Skeletal muscle tissue (tissue), 4 donors: ENCODE data around the gene CHMP2A. TPM values are rescaled to one million over a fixed set of nuclear protein-coding genes. Genes with fewer than 3 reads are reported as not detected.

Experiments used
- H3K27ac ChIP-seq: one replicate; pipeline ENCODE4 v1.7.0; 2013; ENCODE audit warnings: mild to moderate bottlenecking, low read depth, low read length, inconsistent platforms
- H3K27me3 ChIP-seq, 3 donors: one replicate each; pipeline ENCODE4 v1.7.0; 2013; ENCODE audit warnings: low read length in 3 of 3; ENCODE audit not compliant: control insufficient read depth in 3 of 3, insufficient read depth in 3 of 3
- H3K36me3 ChIP-seq, 3 donors: one replicate each; pipeline ENCODE4 v1.7.0; 2013; ENCODE audit warnings: low read length in 3 of 3; ENCODE audit not compliant: control insufficient read depth in 3 of 3, insufficient read depth in 3 of 3
- H3K4me1 ChIP-seq, 3 donors: one replicate each; pipeline ENCODE4 v1.7.0; 2013; ENCODE audit warnings: low read length in 3 of 3, mild to moderate bottlenecking in 3 of 3; ENCODE audit not compliant: control insufficient read depth in 3 of 3, insufficient read depth in 3 of 3
- H3K4me3 ChIP-seq, 3 donors: one replicate each; pipeline ENCODE4 v1.7.0; 2013; ENCODE audit warnings: low read length in 3 of 3
- H3K9ac ChIP-seq, 3 donors: one replicate each; pipeline ENCODE4 v1.7.0; 2013; ENCODE audit warnings: low read length in 3 of 3, mild to moderate bottlenecking in 3 of 3, moderate library complexity in 2 of 3, low read depth in 1 of 3
- H3K9me3 ChIP-seq, 3 donors: one replicate each; pipeline ENCODE4 v1.7.0; 2013; ENCODE audit warnings: low read length in 3 of 3; ENCODE audit not compliant: control insufficient read depth in 3 of 3
- total RNA-seq: library from RNA; depleted of rRNA; stranded (reverse); fragments of >200 nt; gene quantifications from one replicate; pipeline ENCODE4 v1.2.3, GENCODE V29; 2014
- donor health status: Osteomylitis.

Gene CHMP2A
- total RNA-seq, result 68.9 TPM

DNA sequence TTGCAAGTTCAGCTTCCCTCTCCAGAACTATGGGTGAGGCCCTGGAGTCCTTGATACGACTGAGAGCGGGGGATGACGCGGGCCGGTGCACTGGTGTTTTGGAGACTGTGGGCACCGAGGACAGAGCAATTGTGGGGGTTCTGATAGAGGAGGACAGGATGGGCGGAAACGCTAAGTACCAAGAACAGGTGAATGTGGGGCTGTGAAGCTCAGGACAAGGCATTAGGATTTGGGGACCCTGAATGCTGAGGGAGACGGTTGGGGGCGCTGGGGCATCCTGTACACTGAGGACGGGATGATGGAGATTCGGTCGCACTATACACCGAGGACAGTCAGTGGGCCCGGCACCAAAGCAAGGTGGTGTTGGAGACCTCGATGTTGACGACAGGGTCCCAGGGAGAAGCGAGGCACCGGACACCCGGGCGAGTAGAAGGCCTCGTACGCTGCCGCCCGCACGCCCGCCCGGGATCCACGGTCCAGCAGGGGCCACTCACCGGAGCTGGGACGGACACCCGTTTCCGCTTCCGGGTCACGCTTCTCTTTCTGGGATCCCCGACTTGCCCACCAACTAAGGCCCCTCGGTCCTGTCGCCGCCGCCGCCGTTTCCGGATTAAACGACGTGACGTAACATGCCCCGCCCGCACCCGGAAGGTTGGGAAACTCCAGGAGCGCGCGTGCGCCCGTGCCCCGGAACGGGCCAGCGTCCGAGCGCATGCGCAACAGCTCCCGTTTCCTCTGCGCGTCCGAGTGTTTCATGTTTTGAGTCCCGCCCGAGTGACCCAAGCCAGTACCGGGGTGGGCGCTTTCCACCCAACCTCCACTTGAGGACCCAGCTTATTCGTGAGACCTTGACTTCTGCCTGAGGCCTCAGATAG lies at the start of gene CHMP2A:
TSS of gene CHMP2A (minus strand) at position 612 of the 875 bp plus-strand sequence. CDS start 893 bp downstream, outside the sequence.
- peak within 1 kb of the TSS; percentile 98 to 100 (median 99) for H3K4me3 ChIP-seq
- no peaks in the 10 kb centered on the region for H3K9me3 ChIP-seq
- H3K27ac ChIP-seq, result peak within 1 kb of the TSS; percentile 97
- H3K4me1 ChIP-seq, result peaks cover 39 to 53% (median 44%) of the 10 kb centered on the region in 3 donors
- peak within 1 kb of the TSS; percentile 94 to 99 (median 96) for H3K9ac ChIP-seq
- H3K27me3 ChIP-seq, result no peaks in the 10 kb centered on the region
- peaks cover 42 to 45% (median 42%) of the 10 kb centered on the region in 3 donors for H3K36me3 ChIP-seq

DNA sequence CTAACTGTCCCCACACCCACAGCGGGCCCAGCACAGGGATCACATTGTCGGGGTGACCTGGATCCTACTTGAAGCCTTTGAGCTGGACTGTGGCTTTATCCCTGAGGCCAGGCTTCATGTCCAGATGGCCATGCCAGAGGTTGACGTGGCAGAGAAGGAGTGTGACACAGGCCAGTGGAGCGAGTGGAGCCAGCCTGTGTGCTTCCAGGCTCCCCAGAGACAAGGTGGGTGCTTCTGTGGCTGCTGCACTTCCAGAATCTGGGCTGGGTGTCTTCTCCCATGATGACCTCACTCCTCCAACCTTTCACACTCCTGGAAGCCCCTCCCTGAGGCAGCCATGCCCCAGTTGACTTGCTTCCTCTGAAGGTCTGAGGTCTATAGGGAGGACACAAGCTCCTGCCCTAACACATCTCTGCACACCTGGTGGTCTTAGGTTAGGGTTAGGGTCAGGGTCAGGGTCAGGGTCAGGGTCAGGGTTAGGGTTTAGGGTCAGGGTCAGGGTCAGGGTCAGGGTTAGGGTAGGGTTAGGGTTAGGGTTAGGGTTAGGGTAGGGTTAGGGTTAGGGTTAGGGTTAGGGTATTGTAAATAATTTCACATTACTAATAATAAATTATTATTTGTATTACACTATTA lies 31.3 kb upstream of the CHMP2A start:
- no peak overlapping the region for H3K9ac ChIP-seq

DNA sequence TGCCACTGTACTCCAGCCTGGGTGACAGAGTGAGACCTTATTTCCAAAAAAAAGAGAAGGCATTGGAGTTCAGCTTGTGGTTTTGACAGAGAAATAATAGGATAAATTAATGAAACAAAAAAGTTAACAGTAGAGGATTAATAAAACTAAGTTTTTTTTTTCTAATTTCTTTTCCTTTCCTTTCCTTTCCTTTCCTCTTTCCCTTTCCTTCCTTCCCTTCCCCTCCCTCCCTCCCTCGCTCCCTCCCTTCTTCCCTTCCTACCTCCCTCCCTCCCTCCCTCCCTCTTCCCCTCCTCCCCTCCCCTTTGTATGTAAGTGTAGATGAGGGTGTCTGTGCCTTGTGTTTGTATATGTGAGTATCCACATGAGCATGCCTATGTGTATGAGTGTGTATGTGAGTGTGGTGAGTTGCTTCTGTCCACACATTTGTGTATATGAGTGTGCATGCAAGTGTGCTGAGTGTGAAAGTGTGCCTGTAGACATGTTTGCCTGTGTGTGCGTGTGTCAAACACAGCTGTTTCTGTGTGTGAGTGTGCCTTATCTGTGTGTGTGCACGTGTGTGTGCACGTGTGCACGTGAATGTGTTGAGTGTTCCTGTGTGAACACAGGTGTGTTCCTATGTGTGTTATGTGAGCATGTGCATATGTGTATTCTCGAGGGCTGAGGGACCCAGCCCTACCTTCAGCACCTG lies 30.7 kb upstream of the CHMP2A start:
- Histone ChIP-seq H3K4me1 (peaks cover 3 to 9% (median 9%) of the 10 kb centered on the region in 3 donors), H3K27me3 (no peaks in the 10 kb centered on the region)

More for the DNA sequence above, 31.3 kb upstream of the CHMP2A start:
- Histone ChIP-seq H3K4me3 (no peak overlapping the region), H3K27me3 (no peaks in the 10 kb centered on the region), H3K27ac (no peak overlapping the region), H3K4me1 (peaks cover 3% of the 10 kb centered on the region in 3 donors), H3K36me3 (peaks cover 7 to 19% (median 18%) of the 10 kb centered on the region in 3 donors), H3K9me3 (no peaks in the 10 kb centered on the region)

DNA sequence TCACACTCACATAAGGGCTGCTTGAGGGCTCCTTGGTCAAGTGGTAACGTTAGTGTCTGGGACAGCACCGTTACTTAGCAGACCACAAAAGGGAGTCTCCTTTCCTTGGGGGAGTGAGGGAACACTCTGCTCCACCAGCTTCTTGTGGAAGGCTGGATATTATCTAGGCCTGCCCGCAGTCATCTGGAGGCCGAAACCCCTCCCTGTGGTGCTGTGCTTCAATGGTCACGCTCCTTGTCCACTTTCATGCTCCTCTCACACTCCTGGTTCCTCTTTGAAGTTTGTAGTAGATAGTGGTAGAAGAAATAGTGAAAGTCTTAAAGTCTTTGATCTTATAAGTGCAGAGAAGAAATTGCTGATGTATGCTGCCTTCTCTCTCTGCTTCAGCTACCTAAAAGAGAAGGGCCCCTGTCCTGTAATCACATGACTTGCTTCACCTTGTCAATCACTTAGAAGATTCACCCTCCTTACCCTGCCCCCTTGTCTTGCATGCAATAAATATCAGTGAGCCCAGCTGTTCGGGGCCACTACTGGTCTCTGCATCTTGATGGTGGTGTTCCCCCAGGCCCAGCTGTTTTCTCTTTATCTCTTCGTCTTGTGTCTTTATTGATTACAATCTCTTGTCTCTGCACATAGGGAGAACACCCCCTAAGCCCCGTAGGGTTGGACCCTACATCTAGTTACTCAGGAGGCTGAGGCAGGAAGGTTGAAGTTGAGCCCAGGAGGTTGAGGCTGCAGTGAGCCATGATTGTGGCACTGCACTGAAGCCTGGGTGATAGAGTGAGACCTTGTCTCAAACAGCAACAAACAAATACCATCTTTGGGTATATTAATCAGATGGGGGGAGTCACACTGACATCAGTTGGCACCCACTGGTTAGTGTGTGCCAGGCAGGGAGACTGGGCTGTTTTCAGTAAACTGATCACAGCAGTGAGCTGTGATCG lies 29.9 kb upstream of the CHMP2A start:
- H3K4me1 ChIP-seq, result peaks cover 3 to 9% (median 9%) of the 10 kb centered on the region in 3 donors
- peaks cover 7 to 19% (median 18%) of the 10 kb centered on the region in 3 donors for H3K36me3 ChIP-seq

More for the DNA sequence above, 30.7 kb upstream of the CHMP2A start:
- no peak overlapping the region for H3K9ac ChIP-seq
- no peak overlapping the region for H3K4me3 ChIP-seq
- peaks cover 7 to 19% (median 18%) of the 10 kb centered on the region in 3 donors for H3K36me3 ChIP-seq
- H3K9me3 ChIP-seq, result no peaks in the 10 kb centered on the region
- H3K27ac ChIP-seq, result no peak overlapping the region

DNA sequence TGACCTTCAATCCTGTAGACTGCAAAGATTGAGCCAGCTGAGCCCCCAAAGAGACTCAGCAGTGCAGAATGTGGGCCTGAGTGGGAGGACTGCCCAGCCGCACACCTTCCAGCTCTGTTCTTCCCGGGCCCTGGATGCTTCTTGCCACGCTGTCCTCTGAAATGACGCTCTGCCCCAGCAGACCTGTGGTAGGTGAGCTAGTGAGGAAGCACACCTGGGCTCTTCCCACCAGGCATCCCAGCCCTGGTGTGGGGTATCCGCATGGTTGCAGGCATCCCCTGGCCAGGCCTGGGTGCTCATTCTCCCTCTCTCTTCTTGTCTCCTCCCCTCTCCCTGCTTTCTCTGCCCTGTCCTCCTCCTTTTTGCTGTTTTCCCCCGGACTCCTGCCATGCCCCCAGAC lies 28.1 kb upstream of the CHMP2A start:
- no peak overlapping the region for H3K27ac ChIP-seq
- no peaks in the 10 kb centered on the region for H3K9me3 ChIP-seq
- H3K9ac ChIP-seq, result no peak overlapping the region
- peaks cover 3 to 13% (median 9%) of the 10 kb centered on the region in 3 donors for H3K4me1 ChIP-seq
- H3K36me3 ChIP-seq, result peaks cover 7 to 23% (median 20%) of the 10 kb centered on the region in 3 donors
- no peak overlapping the region for H3K4me3 ChIP-seq
- H3K27me3 ChIP-seq, result no peaks in the 10 kb centered on the region

More for the DNA sequence above, 29.9 kb upstream of the CHMP2A start:
- Histone ChIP-seq H3K9me3 (no peaks in the 10 kb centered on the region), H3K27ac (no peak overlapping the region), H3K27me3 (no peaks in the 10 kb centered on the region), H3K4me3 (no peak overlapping the region), H3K9ac (no peak overlapping the region)

DNA sequence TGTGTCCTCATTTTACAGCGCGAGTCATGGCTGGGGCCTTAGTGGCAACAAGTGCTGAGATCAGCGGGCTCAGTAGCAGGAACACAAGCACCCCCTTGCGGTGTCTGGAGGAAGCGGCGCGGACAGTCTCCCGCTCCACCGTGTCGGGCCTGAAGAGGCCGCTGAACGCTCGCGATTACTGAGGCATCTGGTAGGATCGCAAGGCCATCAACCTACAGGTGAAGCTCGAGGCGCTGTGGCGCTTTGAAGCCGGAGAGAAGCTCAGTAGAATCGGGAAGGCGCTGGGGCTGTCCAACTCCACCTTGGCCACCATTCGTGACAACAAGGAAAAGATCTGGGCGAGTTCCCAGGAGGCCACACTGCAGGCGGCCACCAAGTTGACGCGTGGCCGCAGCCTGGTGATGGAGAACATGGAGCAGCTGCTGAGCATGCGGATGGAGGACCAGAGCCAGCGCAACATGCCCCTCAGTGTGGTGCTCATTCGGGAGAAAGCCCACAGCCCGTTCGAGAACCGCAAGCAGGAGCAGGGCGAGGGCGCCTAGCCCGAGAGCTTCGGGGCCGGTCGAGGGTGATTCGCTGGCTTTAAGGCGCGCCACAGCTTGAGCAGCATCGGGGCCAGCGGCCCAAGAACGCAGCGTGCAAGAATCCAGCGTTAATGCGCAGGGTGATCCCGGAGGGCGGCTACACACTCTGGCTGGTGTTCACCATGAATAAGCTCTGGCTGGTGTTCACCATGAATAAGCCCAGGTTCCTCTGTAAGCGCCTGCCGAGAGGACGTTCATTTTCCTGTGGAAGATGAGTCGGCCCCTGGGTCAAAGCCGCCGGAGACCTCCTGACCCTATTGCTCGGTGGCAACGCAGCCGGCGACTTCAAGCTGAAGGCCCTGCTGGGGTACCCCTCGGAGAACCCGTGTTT lies 26.6 kb upstream of the CHMP2A start:
- no peaks in the 10 kb centered on the region for H3K9me3 ChIP-seq
- H3K9ac ChIP-seq, result peak overlapping the region in 2 of 3 donors; percentile 62 to 74
- peaks cover 3 to 13% (median 9%) of the 10 kb centered on the region in 3 donors for H3K4me1 ChIP-seq
- H3K4me3 ChIP-seq, result no peak overlapping the region
- H3K36me3 ChIP-seq, result peaks cover 7 to 23% (median 20%) of the 10 kb centered on the region in 3 donors
- peak overlapping the region; percentile 66 for H3K27ac ChIP-seq
- no peaks in the 10 kb centered on the region for H3K27me3 ChIP-seq

DNA sequence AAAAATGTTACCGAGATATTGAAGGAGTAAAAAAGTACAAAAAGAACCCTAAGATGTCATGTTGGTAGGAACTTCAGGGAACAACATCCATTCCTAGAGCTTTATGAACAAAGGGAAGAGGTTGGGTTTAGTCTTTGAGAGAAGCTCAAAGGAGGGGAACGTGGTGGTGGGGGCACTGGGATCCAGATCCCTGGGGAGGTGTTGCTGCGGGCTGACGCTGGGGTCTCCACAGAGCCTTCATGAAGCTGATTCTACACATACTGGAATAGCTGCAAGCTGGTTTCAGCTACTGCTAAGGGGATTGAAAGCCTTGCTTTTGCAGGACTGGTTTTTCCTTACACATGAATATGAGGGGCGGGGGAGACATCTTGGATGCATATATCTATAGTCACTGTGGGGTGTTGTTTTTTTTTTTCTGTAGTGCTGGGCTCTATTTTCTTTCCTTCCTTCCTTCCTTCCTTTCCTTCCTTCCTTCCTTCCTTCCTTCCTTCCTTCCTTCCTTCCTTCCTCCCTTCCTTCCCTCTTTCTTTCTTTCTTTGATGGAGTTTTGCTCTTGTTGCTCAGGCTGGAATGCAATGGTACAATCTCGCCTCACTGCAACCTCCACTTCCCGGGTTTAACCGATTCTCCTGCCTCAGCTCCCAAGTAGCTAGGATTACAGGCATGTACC lies 24.7 kb upstream of the CHMP2A start:
- peaks cover 9 to 22% (median 10%) of the 10 kb centered on the region in 3 donors for H3K4me1 ChIP-seq

More for the DNA sequence above, 24.7 kb upstream of the CHMP2A start:
- H3K27ac ChIP-seq, result no peak overlapping the region
- no peaks in the 10 kb centered on the region for H3K9me3 ChIP-seq
- no peaks in the 10 kb centered on the region for H3K27me3 ChIP-seq
- H3K36me3 ChIP-seq, result peaks cover 7 to 23% (median 20%) of the 10 kb centered on the region in 3 donors
- H3K9ac ChIP-seq, result no peak overlapping the region
- H3K4me3 ChIP-seq, result no peak overlapping the region
